M059J (cell line): ENCODE data around the gene ZBED1. TPM values are rescaled to one million over a fixed set of nuclear protein-coding genes. Genes with fewer than 3 reads are reported as not detected.
"Not testable (repeated sequence)": the region's sequence is repeated elsewhere in the genome, so short reads cannot be mapped to it uniquely, and the experiment has no call there.

Experiments
- DNase-seq: peaks from one replicate; pipeline ENCODE4 v3.0.0-alpha.2; 2012; ENCODE audit warnings: low read depth
- total RNA-seq: library from RNA; depleted of rRNA; stranded (reverse); fragments of >200 nt; shearing (Covaris generic); gene quantifications from 2 replicates; pipeline ENCODE4 v1.2.3, GENCODE V29; 2014

The ZBED1 gene
- total RNA-seq, 1 experiment from 2014 or later, result 18.0 TPM

DNA sequence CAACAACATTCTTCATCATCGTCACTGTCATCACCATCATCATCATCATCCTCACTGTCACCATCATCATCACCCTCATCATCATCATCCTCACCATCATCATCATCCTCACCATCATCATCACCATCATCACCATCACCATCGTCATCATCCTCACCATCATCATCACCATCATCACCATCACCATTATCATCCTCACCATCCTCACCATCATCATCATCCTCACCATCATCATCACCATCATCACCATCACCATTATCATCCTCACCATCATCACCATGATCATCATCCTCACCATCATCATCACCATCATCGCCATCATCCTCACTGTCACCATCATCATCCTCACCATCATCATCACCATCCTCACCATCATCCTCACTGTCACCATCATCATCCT, 18.9 kb upstream of the ZBED1 start:
- DNase-seq, result not testable (repeated sequence)

DNA sequence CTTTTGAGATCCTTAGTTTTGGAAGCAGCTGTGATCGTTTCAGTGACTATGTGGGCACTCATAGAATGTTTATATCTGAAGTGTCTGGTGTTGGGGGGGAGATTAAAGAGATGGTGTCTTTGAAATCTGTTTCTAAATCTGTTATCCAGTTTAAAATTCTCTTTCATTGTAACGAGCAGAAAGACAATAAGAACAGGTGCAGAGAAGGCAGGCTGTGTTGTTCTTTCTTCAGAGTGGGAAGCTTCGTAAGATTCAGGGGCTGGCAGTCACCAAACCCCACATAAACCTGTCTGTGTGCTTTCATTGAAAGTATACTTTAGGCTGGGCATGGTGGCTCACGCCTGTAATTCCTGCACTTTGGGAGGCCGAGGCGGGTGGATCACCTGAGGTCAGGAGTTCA, 16.3 kb upstream of the ZBED1 start:
- no peak for DNase-seq

GRCh38 chrX:2516623-2517022, 15.8 kb upstream of the ZBED1 start:
- no peak for DNase-seq

DNA sequence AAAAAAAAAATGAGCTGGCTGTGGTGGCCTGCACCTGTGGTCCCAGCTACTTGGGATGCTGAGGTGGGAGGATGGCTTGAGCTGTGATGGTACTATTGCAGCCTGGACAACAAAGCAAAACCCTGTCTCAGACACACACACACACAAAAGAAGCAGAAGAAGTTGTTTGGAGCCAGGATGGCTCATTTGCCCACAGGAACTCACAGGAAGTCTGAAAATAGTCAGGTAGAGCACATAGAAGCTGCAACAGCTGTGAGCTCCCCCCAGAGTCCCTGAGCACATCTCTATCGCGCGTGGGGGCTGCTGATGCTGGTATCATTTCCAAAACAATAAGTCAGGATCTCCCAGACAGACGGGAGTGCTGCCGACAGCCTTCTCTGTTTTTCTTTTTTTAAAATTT, 13.4 kb upstream of the ZBED1 start:
- no peak for DNase-seq

GRCh38 chrX:2513121-2513664, 12.4 kb upstream of the ZBED1 start:
- no peak for DNase-seq

DNA sequence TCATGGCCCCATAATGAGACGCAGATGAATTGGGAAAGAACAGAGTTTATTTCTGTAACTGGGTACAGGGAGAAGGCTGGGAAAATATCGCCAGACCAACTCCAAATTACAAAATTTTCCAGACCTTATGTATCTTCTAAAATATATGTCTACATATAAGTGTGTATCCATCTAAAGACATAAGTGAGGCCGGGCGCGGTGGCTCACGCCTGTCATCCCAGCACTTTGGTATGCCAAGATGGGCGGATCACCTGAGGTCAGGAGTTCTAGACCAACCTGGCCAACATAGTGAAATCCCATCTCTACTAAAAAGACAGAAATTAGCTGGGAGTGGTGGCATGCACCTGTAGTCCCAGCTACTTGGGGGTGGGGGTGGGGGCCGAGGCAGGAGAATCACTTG, 11.7 kb upstream of the ZBED1 start:
- no peak for DNase-seq

DNA sequence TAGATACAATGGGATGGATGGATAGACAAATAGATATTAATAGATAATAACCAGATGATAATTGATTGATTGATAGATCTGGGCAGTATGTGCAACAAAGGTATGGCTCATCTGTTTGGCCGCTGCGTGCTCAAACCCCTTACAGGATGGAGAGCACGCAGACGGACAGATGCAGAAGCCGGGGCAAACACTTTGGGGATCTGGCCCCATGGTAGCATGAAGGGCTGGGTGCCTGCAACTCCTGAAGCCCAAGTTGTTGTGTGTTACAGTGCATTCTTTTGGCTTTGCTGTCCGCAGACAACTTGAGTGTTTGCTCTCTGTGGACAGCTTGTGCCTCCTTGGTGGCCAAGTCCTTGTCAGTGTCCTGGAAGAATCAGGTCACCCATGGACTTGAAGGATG, 10.6 kb upstream of the ZBED1 start:
- no peak for DNase-seq

DNA sequence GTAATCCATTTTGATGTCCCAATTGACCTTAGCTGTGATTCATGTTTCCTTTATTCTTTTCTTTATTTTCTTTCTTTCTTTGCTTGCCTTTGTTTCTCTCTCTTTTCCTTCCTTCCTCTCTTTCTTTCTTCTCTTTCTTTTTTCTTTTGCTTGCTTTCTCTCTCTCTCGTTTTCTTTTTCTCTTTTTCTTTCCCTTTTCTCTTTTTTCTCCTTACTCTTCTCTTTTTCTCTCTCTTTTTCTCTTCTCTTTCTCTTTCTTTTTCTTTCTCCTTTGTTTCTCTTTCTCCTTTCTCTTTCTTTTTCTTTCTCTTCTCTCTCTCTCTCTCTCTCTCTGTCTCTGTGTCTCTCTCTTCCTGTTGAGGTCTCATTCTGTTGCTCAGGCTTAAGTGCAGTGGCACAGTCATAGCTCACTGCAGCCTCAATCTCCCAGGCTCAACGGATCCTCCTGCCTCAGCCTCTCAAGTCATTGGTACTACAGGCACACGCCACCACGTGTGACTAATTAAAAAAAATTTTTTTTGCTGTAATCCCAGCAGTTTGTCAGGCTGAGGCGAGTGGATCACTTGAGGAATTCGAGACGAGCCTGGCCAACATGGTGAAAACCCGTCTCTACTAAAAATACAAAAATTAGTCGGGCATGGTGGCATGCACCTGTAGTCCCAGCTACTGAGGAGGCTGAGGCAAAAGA, 8.0 kb upstream of the ZBED1 start:
- no peak for DNase-seq

- no peak for DNase-seq
These were observed 7.3 kb upstream of the ZBED1 start for GRCh38 chrX:2507904-2508627.

- DNase-seq, result no peak
These were observed 6.4 kb upstream of the ZBED1 start for GRCh38 chrX:2507196-2507595.

- not testable (repeated sequence) for DNase-seq
These were observed 4.6 kb upstream of the ZBED1 start for GRCh38 chrX:2505341-2505740.

GRCh38 chrX:2504706-2505332, 4.0 kb upstream of the ZBED1 start:
- no peak for DNase-seq

- no peak for DNase-seq
These were observed 3.1 kb upstream of the ZBED1 start for GRCh38 chrX:2503591-2504500.

DNA sequence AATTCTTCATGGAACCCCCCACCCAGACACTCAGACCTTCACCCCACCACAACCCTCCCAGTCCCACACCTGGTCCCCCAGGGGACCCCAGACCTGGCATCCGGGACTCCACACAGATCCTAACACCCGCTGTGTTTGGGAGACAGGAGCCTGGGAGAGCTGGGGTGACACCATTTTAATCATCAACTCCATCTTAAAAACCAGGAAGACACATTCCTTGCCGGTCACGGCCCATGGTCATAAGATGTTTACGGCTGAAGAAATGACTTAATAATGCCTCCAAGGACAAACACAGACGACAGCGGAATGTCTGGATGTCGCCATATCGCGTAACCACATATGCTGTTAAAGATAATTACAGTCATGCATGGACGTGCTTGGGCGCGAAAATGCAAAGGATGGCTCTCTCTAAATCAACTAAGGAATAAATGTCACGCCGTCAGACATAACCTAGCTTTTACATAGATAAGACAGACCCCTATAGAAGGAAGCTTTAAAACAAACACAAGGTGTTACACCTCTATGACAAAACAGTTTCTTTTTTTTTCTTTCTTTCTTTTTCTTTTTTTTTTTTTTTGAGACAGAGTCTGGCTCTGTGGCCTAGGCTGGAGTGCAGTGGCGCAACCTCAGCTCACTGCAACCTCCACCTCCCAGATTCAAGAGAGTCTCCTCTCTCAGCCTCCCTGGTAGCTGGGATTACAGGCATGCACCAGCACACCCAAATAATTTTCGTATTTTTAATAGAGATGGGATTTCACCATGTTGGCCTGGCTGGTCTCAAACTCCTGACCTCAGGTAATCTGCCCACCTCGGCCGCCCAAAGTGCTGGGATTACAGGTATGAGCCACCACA, 2.1 kb upstream of the ZBED1 start:
- peak; percentile 41 for DNase-seq

DNA sequence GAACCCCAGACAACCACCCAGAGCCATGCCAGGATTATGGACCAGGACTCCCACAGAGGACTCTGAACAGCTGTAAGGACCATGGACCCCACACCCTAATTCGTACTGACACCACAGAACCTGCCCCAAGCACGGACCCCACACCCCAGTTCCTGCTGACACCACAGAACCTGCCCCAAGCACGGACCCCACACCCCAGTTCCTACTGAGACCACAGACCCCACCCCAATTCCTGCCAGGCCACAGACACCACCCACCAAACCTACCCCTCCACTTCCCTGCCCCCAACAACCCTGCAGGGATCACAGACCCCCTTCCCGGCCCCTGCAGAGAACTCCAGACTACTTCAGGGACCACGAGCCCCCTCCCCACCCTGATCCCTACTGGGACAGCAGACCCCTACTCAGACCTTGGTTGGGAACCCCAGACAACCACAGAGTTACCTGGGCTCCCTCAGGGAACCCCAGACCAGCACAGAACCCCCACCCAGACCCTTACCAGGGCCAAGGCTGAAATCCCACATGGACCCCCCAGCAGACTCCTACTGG, 1.4 kb upstream of the ZBED1 start:
- DNase-seq, result no peak

DNA sequence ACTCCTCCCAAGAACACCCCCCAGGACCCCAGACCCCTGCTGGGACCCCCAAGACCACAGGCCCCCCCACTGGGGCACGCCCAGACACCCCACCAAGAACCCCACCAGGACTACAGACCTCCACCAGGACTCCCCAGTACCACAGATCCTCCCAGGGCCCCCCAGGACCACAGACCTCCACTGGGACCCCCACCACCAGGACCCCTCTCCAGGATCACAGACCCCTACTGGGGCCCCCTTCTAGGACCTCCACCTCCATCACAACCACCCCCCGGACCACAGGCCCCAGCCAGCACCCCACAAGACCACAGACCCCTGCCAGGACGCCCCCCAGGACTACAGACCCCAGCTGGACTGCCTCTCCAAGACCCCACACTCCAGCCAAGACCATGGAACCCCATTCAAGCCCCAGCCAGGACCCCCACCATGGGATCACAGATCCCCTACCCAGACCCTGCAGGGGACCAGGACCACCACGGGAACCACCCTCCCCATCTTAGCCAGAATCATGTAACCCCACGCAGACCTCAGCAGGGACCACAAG, 855 bp upstream of the ZBED1 start:
- no peak for DNase-seq

DNA sequence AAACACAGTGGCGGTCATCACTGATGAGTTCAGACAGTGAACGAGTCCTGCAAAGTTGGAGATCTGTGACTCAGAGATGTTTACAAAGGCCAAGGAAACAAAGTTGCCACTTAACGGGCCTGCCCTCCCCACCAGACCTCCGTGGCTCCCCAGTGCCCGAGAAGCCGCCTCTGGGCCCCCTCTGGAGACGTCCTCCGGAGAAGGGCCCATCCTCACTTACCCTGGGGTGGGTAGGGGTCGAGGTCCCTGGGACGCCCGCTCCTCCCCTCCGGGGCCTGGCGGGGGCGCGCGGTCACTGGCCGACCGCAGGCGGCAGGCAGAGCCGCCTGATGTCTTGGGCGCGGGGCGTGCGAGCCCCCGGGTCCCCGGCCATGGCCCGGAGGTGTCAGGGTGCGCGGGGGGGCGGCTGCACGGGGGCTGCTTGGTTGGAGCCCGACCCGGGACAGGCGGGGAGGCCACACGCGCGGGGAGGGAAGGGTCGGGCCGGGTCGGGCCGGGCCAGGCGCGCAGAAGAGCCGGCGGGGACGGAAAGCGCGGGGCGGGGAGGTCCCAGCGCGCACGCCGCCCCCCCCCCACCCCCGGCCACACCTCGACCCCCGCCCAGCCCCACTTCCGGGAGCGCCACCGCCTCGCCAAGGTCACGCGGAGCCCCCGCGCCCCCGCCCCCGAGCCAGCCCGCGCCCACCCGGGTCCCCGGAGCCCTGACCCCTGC, 529 bp downstream of the ZBED1 start:
- peak; percentile 68 for DNase-seq

DNA sequence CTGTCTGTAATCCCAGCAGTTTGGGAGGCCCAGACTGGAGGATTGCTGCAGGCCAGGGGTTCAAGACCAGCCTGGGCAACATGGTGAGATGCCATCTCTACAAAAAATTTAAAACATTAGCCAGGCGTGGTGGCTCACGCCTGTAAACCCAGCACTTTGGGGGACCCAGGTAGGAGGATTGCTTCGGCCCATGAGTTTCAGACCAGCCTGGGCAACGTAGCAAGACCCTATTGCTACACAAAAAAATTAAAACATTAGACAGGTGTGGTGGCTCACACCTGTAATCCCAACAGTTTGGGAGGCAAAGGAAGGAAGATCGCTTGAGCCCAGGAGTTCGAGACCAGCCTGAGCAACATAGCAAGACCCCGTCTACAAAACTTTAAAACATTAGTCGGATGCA, 1.3 kb downstream of the ZBED1 start:
- DNase-seq, result no peak

- DNase-seq, result no peak
These were observed 1.9 kb downstream of the ZBED1 start for GRCh38 chrX:2498781-2499302.
